Measurements from ENCODE around the gene PDXK.

Gene PDXK

DNA sequence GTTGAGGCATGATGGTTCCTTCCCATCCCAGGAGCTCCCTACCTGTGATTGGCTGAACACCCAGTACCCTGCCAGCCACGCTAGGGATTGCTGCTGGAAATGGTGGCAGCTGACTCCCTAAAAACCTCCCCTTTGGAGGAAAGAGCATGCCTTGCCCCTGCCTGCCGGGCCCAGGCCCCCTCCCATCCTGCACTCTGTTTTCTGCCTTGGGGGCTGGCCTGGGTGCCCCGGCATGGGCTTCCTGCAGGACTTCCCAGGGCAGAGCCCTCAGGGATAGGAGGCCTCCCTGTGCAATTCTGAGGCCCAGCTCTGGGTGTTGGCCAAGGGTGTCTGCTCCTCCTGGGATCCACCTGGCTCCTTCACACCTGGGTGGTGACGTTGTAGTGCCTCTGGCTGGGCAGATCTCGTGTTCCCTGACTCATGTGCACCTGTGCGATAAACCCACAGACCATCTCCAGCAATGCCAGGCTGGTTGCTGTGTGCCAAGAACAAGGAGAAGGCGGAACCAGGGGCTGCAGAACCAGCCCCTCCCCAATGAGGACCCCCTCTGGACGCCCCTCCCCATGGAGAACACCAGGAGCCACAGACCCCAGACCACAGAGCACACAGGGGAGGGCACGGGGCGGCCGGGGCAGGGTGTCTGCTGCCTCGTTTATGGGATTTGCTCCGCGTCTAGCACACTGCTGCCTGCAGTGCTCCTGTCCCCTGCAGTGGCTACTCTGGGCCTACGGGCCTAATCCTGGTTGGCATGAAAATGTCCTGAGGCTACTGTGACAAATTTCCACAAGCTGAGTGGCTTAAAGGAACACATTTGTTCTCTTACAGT, 43.6 kb downstream of the PDXK start:
- DNase-seq (ENCODE audit: low read depth in 2 of 2) = no peak

DNA sequence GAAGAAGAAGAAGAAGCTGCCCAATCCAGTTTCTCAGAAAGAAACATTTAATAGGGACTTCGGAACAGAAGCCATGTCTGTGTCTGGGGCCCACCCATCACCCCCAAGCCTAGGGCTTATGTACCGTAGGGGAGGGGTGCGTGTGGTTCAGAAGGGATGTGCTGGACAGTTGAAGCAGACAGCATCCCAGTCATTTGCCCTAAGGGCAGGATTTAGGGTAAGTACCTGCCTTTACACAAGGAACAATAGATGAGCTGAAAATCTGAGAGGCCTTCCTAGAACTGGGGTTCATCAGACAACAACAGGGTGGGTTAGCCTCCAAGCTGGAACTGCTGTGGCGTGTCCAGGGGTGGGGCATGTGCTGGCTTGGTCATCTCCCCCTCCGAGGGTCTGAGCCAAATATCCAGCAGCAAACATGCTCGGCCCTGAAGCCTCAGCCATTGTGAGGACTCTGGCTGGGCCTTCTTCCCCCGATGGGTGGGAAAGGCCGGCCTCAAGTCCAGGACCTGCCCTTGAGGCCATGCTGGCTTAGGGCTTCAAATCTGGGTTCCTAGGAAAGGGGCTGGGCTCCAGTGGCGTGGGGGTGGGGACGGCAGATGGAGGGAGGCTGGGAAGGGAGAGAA, 45.1 kb downstream of the PDXK start:
- no peak for DNase-seq (ENCODE audit: low read depth in 2 of 2)

DNA sequence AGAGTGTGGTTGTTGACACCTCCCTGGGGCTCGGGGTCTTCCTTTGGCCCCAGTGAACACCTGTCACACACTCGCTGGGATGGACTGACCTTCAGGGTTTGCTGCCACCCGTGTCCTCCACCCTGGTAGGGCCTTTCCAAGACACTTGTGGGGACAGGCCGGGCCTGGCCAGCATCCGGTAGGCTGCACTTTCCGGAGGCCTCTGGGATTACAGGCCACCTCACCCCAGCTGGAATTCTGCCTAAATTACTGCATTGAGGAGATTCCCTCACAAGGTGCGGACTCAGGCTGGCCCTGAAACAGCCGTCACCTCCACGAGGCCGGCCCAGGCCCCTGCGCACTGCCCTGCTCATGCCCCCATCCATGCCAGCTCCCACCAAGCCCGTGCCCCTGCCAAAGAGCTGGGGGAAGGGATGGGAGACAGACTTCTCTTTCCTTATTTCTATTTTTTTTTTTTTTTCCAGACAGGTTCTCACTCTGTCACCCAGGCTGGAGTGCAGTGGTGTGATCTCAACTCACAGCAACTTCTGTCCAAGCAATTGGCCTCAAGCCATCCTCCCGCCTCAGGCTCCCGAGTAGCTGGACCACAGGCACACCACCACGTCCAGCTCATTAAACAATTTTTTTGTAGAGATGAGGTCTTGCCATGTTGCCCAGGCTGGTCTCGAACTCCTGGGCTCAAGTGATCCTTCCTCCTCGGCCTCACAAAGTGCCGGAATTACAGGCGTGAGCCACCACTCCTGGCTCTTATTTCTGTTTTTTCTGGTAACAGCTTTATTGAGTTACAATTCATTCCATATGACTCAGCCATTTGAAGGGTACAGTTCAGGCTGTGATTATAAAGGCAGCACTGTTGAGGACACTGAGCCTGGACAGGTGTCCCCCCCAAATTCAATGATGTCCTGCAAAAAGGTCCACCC, 45.9 kb downstream of the PDXK start:
- no peak for DNase-seq (ENCODE audit: low read depth in 2 of 2)

DNA sequence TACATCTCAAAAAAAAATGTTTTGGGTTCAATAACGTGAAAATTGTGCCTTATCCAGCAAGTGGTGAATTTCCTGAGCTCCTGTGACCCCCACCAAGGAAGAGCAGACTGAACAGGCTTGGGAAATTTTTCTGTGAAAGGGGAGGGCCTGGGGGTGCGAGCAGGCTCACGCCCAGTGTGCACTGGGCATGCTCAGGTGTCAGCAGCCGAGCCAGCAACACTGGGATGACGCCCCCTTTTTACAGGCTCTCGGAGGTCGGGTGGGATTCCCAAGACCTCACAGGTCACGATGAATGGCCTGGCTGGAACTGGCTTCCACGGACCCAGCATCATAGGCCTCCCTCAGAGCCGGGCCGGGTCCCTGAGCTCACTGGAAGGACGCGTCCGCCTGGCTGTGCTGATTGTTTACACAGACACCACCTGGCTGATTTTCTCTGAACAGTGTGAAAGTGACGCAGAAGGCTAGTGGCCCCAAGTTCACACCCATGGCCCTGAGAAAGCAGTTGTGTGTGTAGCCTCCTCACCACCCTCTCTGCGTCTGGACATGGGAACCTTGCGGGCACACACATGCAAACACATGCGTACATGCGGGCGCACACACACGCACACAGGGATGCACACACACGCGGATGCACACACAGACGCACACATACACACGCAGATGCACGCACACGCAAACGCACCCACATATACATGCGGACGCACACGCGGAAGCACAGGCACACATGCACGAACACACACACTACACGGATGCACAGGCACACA, 48.0 kb downstream of the PDXK start:
- DNase-seq (ENCODE audit: low read depth in 2 of 2) = no peak

DNA sequence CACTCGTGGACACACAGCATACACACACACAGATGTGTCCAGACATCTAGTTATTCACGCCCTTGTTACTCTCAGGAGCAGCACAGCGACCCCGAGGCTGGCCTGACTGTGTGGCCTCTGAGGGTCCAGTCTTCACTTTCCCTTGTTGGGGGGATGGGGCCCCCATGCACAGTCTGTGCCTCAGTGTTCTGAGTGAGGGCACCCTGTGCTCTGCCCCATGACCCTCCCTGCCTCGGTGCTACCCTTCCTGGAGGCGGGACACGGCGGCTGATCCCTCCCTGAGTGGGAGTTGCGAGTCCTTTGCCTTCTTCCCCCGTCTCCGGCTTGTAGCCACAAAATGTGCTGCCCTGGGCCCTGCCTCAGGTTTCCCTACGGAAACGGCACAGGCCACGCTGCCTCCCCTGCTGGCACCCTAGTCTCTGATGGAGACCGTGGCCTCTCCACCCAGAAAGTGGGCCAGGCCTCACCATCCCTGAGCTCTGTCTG, 48.6 kb downstream of the PDXK start:
- no peak for DNase-seq (ENCODE audit: low read depth in 2 of 2)

DNA sequence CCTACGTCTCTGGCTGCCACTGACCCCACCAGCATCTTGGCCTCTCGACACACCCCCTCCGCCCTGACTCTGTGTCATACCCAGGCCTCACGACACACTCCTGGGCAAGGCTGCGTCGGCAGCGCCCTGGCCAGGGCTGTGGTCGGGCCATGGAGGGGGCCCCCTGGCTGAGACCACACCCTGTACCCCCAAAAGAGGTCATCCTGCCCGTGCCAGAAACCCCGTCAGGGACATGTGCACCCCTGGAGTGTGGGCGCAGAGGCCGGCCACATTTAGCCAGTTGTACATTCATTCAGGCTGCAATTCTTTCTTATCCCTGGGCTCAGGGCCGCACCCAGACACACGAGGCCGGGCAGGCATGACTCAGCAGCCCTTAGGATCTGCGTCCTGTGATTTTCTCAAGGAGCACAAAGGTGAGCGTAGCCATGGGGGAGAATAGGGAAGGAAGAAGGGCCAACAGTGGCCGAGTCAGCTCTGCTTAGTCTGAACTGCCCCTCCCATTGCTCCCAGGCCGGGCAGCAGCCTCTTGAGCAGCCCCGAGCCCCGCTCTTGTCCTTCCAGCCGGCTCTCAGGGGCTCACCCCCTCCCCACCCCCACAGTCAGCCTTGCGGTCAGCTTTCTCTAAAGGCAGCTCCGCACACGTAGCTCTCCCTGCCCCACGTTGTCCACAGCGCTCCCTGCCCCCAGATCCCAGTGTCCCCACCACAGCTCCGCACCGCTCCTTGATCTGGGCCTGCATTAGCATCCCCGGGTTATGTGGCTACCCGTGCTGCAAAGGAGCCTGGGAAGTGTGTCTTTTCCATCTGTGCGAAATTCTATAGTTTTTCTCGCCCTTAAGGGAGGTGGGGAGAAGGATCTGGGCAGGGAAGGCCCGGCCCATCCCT, 49.3 kb downstream of the PDXK start:
- DNase-seq (ENCODE audit: low read depth in 2 of 2) = no peak

DNA sequence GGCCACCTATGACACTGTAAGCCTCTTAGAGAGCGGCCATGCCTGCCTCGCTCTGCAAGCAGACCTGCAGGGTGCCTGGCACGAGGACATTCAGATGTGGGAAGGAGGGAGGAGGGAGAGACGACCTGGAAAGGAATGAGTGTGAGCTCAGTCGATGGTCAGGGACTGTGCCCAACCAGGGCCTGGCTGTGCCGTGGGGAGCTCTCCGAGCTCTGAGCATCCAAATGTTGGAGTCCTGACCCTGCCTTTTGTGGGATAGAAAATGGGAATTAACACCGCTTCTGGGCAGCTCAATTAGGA, 49.9 kb downstream of the PDXK start:
- no peak for DNase-seq (ENCODE audit: low read depth in 2 of 2)

DNA sequence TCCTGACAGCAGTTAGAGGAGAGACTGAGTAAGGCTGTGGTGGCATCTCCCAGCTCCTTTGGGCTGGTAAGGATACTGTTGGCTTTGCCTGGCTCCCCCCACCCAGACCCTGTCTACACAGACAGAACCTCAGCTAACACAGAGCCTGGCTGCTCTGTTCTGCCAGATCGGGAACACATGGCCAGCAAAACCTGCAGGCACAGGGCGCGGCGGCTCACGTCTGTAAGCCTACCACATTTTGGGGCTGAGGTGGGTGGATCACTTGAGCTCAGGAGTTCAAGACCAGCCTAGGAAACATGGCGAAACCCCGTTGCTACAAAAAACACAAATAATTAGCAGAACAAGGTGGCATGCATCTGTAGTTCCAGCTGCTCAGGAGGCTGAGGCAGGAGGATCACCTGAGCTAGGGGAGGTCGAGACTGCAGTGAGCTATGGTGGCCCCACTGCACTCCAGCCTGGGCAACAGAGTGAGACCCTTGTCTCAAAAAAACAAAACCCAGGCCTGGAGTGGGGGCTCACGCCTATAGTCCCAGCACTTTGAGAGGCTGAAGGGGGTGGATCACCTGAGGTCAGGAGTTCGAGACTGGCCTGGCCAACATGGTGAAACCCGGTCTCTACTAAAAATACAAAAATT, 50.5 kb downstream of the PDXK start:
- DNase-seq (ENCODE audit: low read depth in 2 of 2) = no peak

DNA sequence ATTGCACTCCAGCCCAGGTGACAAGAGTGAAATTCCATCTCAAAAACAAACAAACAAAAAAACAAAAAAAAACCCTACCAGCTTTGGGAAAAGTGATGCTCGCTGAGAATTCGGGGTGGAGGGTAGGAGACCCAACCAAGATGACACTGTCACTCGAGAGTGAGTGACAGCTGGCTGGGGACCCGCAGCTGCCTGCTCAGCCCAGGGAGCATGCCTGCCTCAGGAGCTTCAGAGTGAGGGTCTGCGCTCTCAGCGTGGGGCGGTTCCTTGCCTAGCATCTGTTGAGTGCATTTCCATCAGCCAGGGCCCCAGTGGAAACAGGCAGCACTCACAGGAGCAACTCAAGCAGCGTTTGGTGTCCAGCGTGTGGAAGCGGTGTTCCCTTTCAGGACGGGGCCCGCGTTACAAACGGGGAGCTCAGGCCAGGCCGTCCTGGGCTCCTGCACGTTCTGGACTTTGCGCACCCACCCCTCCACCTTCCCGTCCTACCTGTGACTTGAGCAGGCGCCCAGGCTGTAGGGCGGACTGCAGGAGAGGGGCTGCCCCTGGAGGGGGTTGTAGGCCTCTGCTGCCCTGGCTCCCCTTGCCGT, 51.2 kb downstream of the PDXK start:
- DNase-seq (ENCODE audit: low read depth in 2 of 2) = no peak

DNA sequence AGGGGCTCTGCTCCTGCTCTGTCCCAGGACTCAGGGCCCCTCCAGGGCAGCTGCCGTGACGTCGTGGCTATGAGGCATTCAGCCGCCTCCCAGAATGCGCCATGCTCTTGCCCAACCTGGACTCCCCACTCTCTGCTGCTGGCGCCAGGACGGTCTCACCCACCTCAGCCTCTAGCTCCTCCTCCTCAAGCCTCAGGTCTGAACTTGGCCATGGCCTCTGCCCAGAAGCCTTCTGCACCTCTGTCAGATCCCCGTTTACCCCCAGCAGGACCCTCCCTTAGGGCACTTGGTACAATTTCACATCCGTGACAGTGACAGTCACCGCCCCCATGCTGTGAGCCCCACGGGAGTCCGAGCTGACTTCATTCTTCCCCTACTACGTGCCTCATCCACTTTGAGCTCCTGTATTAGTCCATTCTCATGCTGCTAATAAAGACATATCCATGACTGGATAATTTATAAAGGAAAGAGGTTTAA, 52.3 kb downstream of the PDXK start:
- no peak for DNase-seq (ENCODE audit: low read depth in 2 of 2)

DNA sequence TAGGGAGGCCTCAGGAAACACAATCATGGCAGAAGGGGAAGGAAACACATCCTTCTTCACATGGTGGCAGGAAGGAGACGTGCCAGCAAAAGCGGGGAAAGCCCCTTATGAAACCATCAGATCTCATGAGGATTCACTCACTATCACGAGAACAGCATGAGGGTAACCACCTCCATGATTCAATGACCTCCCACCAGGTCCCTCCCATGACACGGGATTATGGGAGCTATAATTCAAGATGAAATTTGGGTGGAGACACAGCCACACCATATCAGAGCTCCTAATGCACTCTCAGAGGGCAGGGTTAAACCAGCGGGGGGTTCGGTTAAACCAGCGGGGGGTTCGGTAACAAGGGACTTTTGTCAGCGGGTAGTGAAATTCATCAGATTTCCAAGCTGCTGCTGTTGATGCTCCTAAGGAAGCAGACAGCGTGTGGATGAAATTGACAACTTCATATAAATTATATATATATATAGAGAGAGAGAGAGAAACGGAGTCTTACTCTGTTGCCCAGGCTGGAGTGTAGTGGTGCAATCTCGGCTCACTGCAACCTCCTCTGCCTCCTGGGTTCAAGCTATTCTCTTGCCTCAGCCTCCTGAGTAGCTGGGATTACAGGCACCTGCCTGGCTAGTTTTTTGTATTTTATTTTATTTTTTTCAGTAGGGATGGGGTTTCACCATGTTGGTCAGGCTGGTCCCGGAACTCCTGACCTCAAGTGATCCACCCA, 52.9 kb downstream of the PDXK start:
- DNase-seq (ENCODE audit: low read depth in 2 of 2) = no peak

DNA sequence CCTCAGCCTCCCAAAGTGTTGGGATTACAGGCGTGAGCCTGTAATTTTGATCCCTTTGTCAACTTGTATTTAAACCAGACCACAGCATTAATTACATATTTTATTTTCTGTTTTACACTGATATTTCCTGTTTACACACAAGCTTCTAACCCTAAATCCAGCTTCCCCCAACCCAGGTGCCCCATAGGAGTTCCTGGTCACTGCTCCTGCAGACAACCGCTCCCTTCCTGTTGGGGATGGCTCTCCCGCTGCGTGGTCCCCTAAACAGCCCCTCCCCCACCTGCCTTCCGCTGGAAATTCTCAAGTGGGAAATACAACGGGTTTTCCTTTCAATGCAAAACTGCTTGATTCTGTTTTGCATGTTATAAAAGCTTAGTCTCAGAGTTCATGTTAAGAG, 53.5 kb downstream of the PDXK start:
- no peak for DNase-seq (ENCODE audit: low read depth in 2 of 2)

DNA sequence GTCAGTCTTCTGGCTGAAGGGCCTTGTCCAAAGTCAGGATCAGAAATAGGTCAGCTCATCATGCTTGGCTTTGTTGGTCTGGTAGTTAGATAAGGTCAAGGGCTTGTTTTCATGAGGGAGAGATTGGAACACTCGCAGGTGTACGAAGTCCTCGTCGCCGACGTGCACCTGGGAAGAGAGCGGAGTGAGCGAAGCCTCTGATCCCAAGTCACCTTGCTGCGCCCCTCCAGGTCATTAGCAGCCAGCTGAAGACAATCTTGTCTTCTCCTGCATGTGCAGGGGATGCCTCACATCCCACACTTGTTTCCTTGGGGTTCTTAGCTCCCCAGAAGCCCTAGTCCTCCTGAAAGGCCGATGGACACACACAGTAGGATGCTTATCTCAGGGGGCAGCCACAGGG, 55.2 kb downstream of the PDXK start:
- no peak for DNase-seq (ENCODE audit: low read depth in 2 of 2)

DNA sequence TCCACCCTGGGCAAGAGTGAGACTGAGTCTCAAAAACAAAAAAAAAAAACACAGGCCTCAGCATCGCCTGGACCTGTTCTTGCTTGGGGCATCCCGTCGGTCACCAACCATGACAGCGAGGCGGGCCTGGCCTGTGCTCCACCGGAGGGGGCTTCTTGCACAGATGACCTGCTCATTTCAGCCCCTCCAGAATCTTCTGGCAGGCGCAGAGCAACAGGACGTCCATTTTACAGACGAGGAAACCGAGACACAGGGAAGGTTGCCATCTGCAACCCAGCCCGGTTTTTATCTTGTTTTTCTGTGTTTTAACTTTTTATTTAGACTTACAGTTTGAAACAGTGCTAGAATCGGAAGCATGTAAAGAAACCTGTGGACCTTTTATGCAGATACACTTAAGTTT, 56.3 kb downstream of the PDXK start:
- no peak for DNase-seq (ENCODE audit: low read depth in 2 of 2)

DNA sequence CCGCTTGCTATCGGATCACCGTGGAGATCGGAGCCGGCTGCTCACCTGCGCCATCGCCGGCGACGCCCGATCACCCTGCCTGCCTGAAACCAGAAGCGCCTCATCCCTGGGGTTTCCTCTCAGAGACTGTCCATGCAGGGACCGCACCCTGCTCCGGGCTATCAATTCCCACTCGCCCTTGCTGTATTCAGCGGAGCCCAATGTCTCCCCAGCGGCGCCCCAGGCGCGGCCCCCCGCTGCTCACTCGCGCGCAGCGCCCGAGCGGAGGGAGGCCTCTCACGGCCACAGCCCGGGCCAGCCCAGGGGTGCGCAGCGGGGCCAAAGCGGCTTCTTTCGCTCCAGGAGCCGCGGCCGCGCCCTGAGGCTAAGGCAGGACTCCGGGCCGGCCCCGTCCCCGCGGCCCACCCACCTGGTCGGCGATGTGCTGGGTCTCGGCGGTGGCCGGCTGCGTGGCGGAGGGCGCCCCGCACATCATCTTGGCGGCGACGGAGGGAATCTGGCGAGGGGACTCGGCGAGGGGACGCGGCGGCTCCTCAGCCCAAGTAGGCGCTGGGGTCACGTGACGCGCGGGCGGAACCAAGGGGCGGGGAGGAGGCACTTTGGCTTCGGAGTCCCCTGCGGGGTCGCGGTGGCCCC, 57.0 kb downstream of the PDXK start, which contains the start of gene CSTB:
CSTB (minus strand) TSS at position 514 of the 636 bp plus-strand sequence; CDS start at position 475, 39 bp downstream.
- DNase-seq (ENCODE audit: low read depth in 2 of 2) = peak; percentile 75 to 77

DNA sequence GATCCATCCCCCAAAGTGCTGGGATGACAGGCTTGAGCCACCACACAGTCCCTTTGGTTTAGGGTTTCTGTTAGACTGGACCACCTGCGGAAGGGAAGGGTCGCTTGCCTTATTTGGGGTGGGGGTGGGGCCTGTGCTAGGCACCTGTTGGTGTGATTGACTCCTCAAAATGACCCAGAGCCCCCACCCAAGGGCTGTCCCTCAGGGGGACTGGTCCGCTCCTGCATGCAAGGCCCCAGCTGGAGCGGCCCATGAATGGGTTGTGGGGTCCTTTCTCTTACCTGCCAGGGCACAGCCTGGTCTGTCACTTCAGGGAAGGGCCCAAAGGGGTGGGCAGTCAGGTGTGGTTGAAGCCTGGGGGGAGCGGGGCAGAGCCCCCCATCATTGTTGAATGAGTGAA, 59.0 kb downstream of the PDXK start:
- DNase-seq (ENCODE audit: low read depth in 2 of 2) = no peak

DNA sequence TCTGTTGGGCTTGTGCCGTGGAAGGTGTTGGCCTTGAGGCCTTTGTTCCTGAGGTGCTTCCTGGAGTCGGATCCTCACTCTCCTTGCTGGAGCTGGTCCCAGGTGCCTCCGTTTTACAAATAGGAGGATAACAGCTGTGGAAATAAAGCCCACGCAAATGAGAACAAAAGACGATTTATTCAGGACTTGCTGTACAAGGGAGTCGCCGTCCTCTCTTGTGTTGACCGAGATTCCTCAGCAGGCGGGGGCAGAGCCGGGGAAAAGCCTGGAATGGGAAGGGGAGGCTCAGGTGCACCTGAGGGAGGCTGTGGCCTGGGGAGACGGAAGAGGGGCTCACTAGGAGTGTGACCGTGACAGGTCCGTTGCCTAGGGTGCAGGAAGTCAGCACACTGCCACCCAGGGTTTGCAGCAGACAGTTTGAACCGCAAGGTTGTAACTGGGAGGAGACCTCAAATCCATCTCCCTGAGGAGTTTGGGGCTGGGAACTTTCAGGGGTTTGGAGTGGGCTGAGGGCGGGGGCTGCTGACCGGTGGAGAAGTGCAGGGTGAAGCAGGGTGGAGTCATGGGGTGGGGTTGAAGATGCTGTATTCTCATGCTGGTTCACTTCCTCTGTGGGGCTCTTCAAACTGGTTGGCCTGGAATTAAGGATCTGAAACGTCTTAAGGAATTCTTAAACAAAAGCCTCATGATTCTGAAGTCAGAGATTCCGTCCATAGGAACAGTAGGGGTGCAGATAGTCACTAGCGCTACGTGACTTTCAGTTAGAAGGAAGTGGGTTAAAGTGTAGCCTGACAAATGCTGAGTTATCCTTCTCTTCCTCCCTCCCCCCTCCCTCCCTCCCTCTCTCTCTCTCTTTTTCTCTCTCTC, 59.8 kb downstream of the PDXK start:
- no peak for DNase-seq (ENCODE audit: low read depth in 2 of 2)

Measured in activated CD4-positive, alpha-beta T cell treated with anti-CD3 and anti-CD28 coated beads for 24 hours (primary cell).